Lower leg skin (tissue), 3 donors: ENCODE results near the gene PLXNB1.

Experiments used
- CTCF ChIP-seq, 3 donors: fragments of 450-650 bp; IDR thresholded peaks; one replicate each; pipeline ENCODE4 v1.5.1; 2016; ENCODE audit warnings: antibody characterized with exemption in 3 of 3, mild to moderate bottlenecking in 3 of 3, moderate library complexity in 2 of 3
- POLR2A ChIP-seq, 2 donors: fragments of 450-650 bp; IDR thresholded peaks; one replicate each; pipeline ENCODE4 v1.6.1; 2016 to 2017; ENCODE audit warnings: antibody characterized with exemption in 2 of 2, mild to moderate bottlenecking in 1 of 2, moderate library complexity in 1 of 2

- TF ChIP-seq CTCF (IDR thresholded peaks at IDR 0.05) (no peak), POLR2A (IDR thresholded peaks at IDR 0.05) (no peak)
Observed at GRCh38 chr3:48416546-48416945, 13.3 kb downstream of the PLXNB1 start.
